ENCODE results near the gene ITIH3. TPM values are rescaled to one million over a fixed set of nuclear protein-coding genes. Genes with fewer than 3 reads are reported as not detected.

The ITIH3 gene
- total RNA-seq, 1 donor from 2014 or later: not detected

- Mint-ChIP-seq H3K4me3 (ENCODE audit: unreplicated experiment) (no peak overlapping the region), H3K27me3 (ENCODE audit: unreplicated experiment) (peaks cover 6% of the 10 kb centered on the region), H3K4me1 (ENCODE audit: unreplicated experiment) (peaks cover 5% of the 10 kb centered on the region), H3K36me3 (ENCODE audit: low read depth, unreplicated experiment) (peaks cover 17% of the 10 kb centered on the region), H3K9me3 (ENCODE audit: unreplicated experiment) (no peaks in the 10 kb centered on the region), H3K27ac (ENCODE audit: unreplicated experiment) (no peak overlapping the region)
- TF ChIP-seq CTCF (IDR thresholded peaks at IDR 0.05; ENCODE audit: unreplicated experiment): no peak
- DNase-seq (ENCODE audit: low spot score): no peak
Measured at GRCh38 chr3:52847726-52848125, 53.1 kb downstream of the ITIH3 start.

- TF ChIP-seq CTCF (IDR thresholded peaks at IDR 0.05; ENCODE audit: unreplicated experiment): no peak
- no peak for DNase-seq (ENCODE audit: low spot score)
- Mint-ChIP-seq H3K27ac (ENCODE audit: unreplicated experiment) (no peak overlapping the region), H3K9me3 (ENCODE audit: unreplicated experiment) (no peaks in the 10 kb centered on the region), H3K27me3 (ENCODE audit: unreplicated experiment) (peaks cover 6% of the 10 kb centered on the region), H3K4me3 (ENCODE audit: unreplicated experiment) (no peak overlapping the region), H3K36me3 (ENCODE audit: low read depth, unreplicated experiment) (peaks cover 17% of the 10 kb centered on the region), H3K4me1 (ENCODE audit: unreplicated experiment) (peaks cover 5% of the 10 kb centered on the region)
Measured at GRCh38 chr3:52848617-52849016, 54.0 kb downstream of the ITIH3 start.

DNA sequence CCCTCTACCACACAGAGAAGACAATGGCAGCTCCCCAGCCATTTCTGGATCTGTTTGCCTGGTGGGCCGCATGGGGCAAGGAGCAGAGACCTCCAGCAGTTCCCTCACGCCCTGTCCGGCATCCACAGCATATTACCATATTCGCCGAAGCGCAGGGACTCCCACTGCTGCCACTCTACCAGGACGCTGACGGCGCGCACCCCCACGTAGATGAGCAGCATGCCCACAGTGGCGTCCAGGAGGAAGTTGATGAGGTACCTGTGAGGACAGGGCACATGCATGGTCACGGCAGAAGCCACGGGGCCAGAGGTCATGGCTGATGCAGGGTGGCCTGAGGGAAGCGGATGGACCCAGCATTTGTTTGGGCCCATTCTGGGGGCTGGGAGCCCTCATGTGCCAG, 55.1 kb downstream of the ITIH3 start:
- H3K9me3 Mint-ChIP-seq (ENCODE audit: unreplicated experiment): no peaks in the 10 kb centered on the region
- peaks cover 14% of the 10 kb centered on the region for H3K36me3 Mint-ChIP-seq (ENCODE audit: low read depth, unreplicated experiment)
- DNase-seq (ENCODE audit: low spot score): no peak
- peaks cover 1% of the 10 kb centered on the region for H3K27me3 Mint-ChIP-seq (ENCODE audit: unreplicated experiment)
- no peak overlapping the region for H3K4me3 Mint-ChIP-seq (ENCODE audit: unreplicated experiment)
- H3K4me1 Mint-ChIP-seq (ENCODE audit: unreplicated experiment): peaks cover 5% of the 10 kb centered on the region
- no peak for TF ChIP-seq CTCF (IDR thresholded peaks at IDR 0.05; ENCODE audit: unreplicated experiment)
- no peak overlapping the region for H3K27ac Mint-ChIP-seq (ENCODE audit: unreplicated experiment)

- peak; percentile 26 for TF ChIP-seq CTCF (IDR thresholded peaks at IDR 0.05; ENCODE audit: unreplicated experiment)
- H3K36me3 Mint-ChIP-seq (ENCODE audit: low read depth, unreplicated experiment): peaks cover 14% of the 10 kb centered on the region
- no peaks in the 10 kb centered on the region for H3K9me3 Mint-ChIP-seq (ENCODE audit: unreplicated experiment)
- H3K4me3 Mint-ChIP-seq (ENCODE audit: unreplicated experiment): no peak overlapping the region
- peak; percentile 59 for DNase-seq (ENCODE audit: low spot score)
- peaks cover 4% of the 10 kb centered on the region for H3K4me1 Mint-ChIP-seq (ENCODE audit: unreplicated experiment)
- H3K27ac Mint-ChIP-seq (ENCODE audit: unreplicated experiment): no peak overlapping the region
- peaks cover 1% of the 10 kb centered on the region for H3K27me3 Mint-ChIP-seq (ENCODE audit: unreplicated experiment)
Measured at GRCh38 chr3:52851348-52851747, 56.8 kb downstream of the ITIH3 start.

GRCh38 chr3:52852419-52852818, 57.8 kb downstream of the ITIH3 start:
- Mint-ChIP-seq H3K27ac (ENCODE audit: unreplicated experiment) (no peak overlapping the region), H3K27me3 (ENCODE audit: unreplicated experiment) (peaks cover 1% of the 10 kb centered on the region), H3K4me1 (ENCODE audit: unreplicated experiment) (peaks cover 4% of the 10 kb centered on the region), H3K9me3 (ENCODE audit: unreplicated experiment) (no peaks in the 10 kb centered on the region), H3K4me3 (ENCODE audit: unreplicated experiment) (no peak overlapping the region), H3K36me3 (ENCODE audit: low read depth, unreplicated experiment) (peaks cover 13% of the 10 kb centered on the region)
- no peak for TF ChIP-seq CTCF (IDR thresholded peaks at IDR 0.05; ENCODE audit: unreplicated experiment)
- no peak for DNase-seq (ENCODE audit: low spot score)

Measured in endothelial cell (in vitro differentiated cells).